Fibroblast of lung (primary cell): ENCODE measurements around the gene EIF4E2. TPM values are rescaled to one million over a fixed set of nuclear protein-coding genes. Genes with fewer than 3 reads are reported as not detected.

ENCODE experiments used
- DNase-seq, 2 donors: peaks; one replicate each; pipeline versions ENCODE4 v3.0.0 to v3.0.0-alpha.2; 2010; ENCODE audit warnings: low read depth in 2 of 2
- H2AFZ ChIP-seq: 2 replicates; pipeline ENCODE4 v1.5.1; 2012; ENCODE audit warnings: low read length, control low read depth, inconsistent platforms
- H3K27ac ChIP-seq: 2 replicates; pipeline ENCODE4 v1.5.1; 2011; ENCODE audit warnings: low read length, control low read depth; ENCODE audit not compliant: insufficient read depth
- H3K27me3 ChIP-seq: 2 replicates; pipeline ENCODE4 v1.5.1; 2011; ENCODE audit warnings: mild to moderate bottlenecking, low read length; ENCODE audit not compliant: control insufficient read depth, insufficient read depth
- H3K36me3 ChIP-seq: 2 replicates; pipeline ENCODE4 v1.5.1; 2011; ENCODE audit warnings: low read length; ENCODE audit not compliant: control insufficient read depth, insufficient read depth
- H3K4me1 ChIP-seq: 2 replicates; pipeline ENCODE4 v1.5.1; 2011; ENCODE audit warnings: low read length; ENCODE audit not compliant: control insufficient read depth, insufficient read depth; ENCODE audit errors: extremely low read depth
- H3K4me2 ChIP-seq: 2 replicates; pipeline ENCODE4 v1.5.1; 2011; ENCODE audit warnings: low read length, control low read depth; ENCODE audit not compliant: insufficient read depth; ENCODE audit errors: extremely low read depth
- H3K4me3 ChIP-seq, 4 experiments: fragments of 200-600 bp in 1 of 4; sonication (generic) in 1 of 4; replicated peaks in 1 of 4; 2 replicates each; pipeline ENCODE4 v1.5.1; 2011 to 2016; ENCODE audit warnings: low read length in 4 of 4, low read depth in 3 of 4, mild to moderate bottlenecking in 3 of 4, control low read depth in 2 of 4, inconsistent platforms in 1 of 4, mixed read lengths in 1 of 4; ENCODE audit not compliant: insufficient read depth in 1 of 4; ENCODE audit errors: control extremely low read depth in 1 of 4
- H3K79me2 ChIP-seq: 2 replicates; pipeline ENCODE4 v1.5.1; 2012; ENCODE audit warnings: mild to moderate bottlenecking, low read length, inconsistent platforms; ENCODE audit not compliant: control insufficient read depth, insufficient read depth
- H3K9ac ChIP-seq: 2 replicates; pipeline ENCODE4 v1.5.1; 2011; ENCODE audit warnings: mild to moderate bottlenecking, low read length, control low read depth; ENCODE audit not compliant: insufficient read depth
- H3K9me3 ChIP-seq: 2 replicates; pipeline ENCODE4 v1.5.1; 2012; ENCODE audit warnings: low read depth, low read length; ENCODE audit not compliant: control insufficient read depth, insufficient read depth
- H4K20me1 ChIP-seq: 2 replicates; pipeline ENCODE4 v1.5.1; 2011; ENCODE audit warnings: low read length; ENCODE audit not compliant: control insufficient read depth, insufficient read depth; ENCODE audit errors: extremely low read depth
- CTCF ChIP-seq, 2 donors: IDR thresholded peaks in 1 of 2; conservative IDR thresholded peaks in 1 of 2; 1 replicate in 1 of 2; 2 replicates in 1 of 2; pipeline ENCODE4 v1.5.1; 2011 to 2012; ENCODE audit warnings: low read length in 2 of 2, control low read depth in 1 of 2, inconsistent platforms in 1 of 2, low read depth in 1 of 2, mild to moderate bottlenecking in 1 of 2
- EZH2 ChIP-seq: IDR thresholded peaks from 2 replicates; pipeline ENCODE4 v1.5.1; 2012; ENCODE audit warnings: low read length, control low read depth, mild to moderate bottlenecking; ENCODE audit errors: missing control alignments
- polyA plus RNA-seq, 2 donors: library from polyadenylated mRNA; depleted of rRNA in 1 of 2; stranded (reverse) in 1 of 2; unstranded in 1 of 2; fragments of >200 nt; gene quantifications; 2 replicates each; pipeline ENCODE4 v1.2.1, GENCODE V29; 2011 to 2012; ENCODE audit warnings: missing spikeins in 1 of 2
- total RNA-seq: library from RNA; depleted of rRNA; stranded (reverse); fragments of >200 nt; gene quantifications from 2 replicates; pipeline ENCODE4 v1.2.1, GENCODE V29; 2014

The EIF4E2 gene
- total and polyA plus RNA-seq, 2 donors (not counting 1 experiment from before 2014, with no cell fraction given) = 77.6 to 101 TPM

- H3K27ac ChIP-seq = no peak overlapping the region
- TF ChIP-seq EZH2 = no peak
- no peak for TF ChIP-seq CTCF (conservative IDR thresholded peaks at IDR 0.05 in 1 of 2, IDR thresholded peaks at IDR 0.05 in 1 of 2; ENCODE audit: low read depth in 1 of 2, low read length in 2 of 2)
- H4K20me1 ChIP-seq = no peaks in the 10 kb centered on the region
- H3K4me1 ChIP-seq = no peaks in the 10 kb centered on the region
- H3K79me2 ChIP-seq = no peaks in the 10 kb centered on the region
- H3K9ac ChIP-seq = no peak overlapping the region
- H3K36me3 ChIP-seq = no peaks in the 10 kb centered on the region
- no peak overlapping the region for H2AFZ ChIP-seq
- no peaks in the 10 kb centered on the region for H3K9me3 ChIP-seq
- H3K4me3 ChIP-seq = no peak overlapping the region
- H3K27me3 ChIP-seq = peaks cover 15% of the 10 kb centered on the region
- no peak overlapping the region for H3K4me2 ChIP-seq
- no peak for DNase-seq
Observed at GRCh38 chr2:232525199-232525598, 25.3 kb upstream of the EIF4E2 start.

GRCh38 chr2:232525791-232526371, 24.6 kb upstream of the EIF4E2 start, which contains the start of gene CHRND:
Gene CHRND (plus strand): TSS chr2:232526160. CDS start chr2:232526216, 56 bp downstream.
- Histone ChIP-seq H3K27ac (no peak within 1 kb of the TSS), H3K79me2 (no peaks in the 10 kb centered on the region), H3K36me3 (no peaks in the 10 kb centered on the region), H4K20me1 (no peaks in the 10 kb centered on the region), H2AFZ (no peak within 1 kb of the TSS), H3K4me3 (no peak within 1 kb of the TSS), H3K4me2 (no peak within 1 kb of the TSS), H3K27me3 (peaks cover 15% of the 10 kb centered on the region), H3K9me3 (no peaks in the 10 kb centered on the region), H3K4me1 (no peaks in the 10 kb centered on the region), H3K9ac (no peak within 1 kb of the TSS)
- no peak for TF ChIP-seq EZH2
- TF ChIP-seq CTCF (conservative IDR thresholded peaks at IDR 0.05 in 1 of 2, IDR thresholded peaks at IDR 0.05 in 1 of 2; ENCODE audit: low read depth in 1 of 2, low read length in 2 of 2) = no peak
- DNase-seq = no peak

- H3K4me2 ChIP-seq = no peak overlapping the region
- H3K4me1 ChIP-seq = no peaks in the 10 kb centered on the region
- H3K27me3 ChIP-seq = peaks cover 15% of the 10 kb centered on the region
- H3K27ac ChIP-seq = no peak overlapping the region
- no peaks in the 10 kb centered on the region for H4K20me1 ChIP-seq
- no peaks in the 10 kb centered on the region for H3K9me3 ChIP-seq
- no peak for TF ChIP-seq CTCF (conservative IDR thresholded peaks at IDR 0.05 in 1 of 2, IDR thresholded peaks at IDR 0.05 in 1 of 2; ENCODE audit: low read depth in 1 of 2, low read length in 2 of 2)
- TF ChIP-seq EZH2 = no peak
- DNase-seq = no peak
- H3K9ac ChIP-seq = no peak overlapping the region
- H3K36me3 ChIP-seq = no peaks in the 10 kb centered on the region
- H3K79me2 ChIP-seq = no peaks in the 10 kb centered on the region
- H3K4me3 ChIP-seq = no peak overlapping the region
- no peak overlapping the region for H2AFZ ChIP-seq
Observed at GRCh38 chr2:232526372-232526941, 24.0 kb upstream of the EIF4E2 start.
